Measurements from ENCODE around the gene MED12. TPM values are rescaled to one million over a fixed set of nuclear protein-coding genes. Genes with fewer than 3 reads are reported as not detected.

MED12 gene
- 21.6 and 23.3 TPM in 2 replicates for total RNA-seq

GRCh38 chrX:71118032-71118984 is at the start of gene MED12:
Gene MED12 (plus strand): TSS chrX:71118596. CDS start chrX:71118755, 159 bp downstream.

GRCh38 chrX:71095555-71095980 is 22.8 kb upstream of the MED12 start, which contains the start of gene FOXO4:
Gene FOXO4 (plus strand): TSS chrX:71095851. CDS start chrX:71096529, 678 bp downstream.

DNA sequence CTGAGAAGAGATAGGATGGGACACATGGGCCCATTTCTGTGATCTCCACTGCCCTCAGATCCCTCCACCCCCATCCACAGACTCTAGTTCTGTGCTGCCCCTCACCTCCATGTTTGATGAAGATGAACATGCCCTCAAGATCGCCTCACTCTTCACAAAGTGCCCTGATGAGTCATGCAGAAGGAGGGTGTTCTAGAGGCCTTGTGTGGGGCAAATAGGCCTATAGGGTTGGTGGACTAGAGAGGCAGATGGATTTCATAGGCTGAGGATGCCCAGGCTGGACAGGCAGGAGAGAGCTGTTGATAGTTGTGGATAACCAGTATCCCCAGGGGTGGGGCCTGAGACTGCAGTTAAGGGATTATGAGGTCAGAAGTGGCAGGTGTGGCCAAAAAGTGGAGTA is 12.0 kb upstream of the MED12 start, which contains the start of gene CXorf65:
CXorf65 (minus strand) TSS at position 314 of the 400 bp plus-strand sequence; CDS start at position 130, 184 bp downstream.

GRCh38 chrX:71111141-71111843 is 7.1 kb upstream of the MED12 start, which contains the start of gene IL2RG:
Gene IL2RG (minus strand): TSS chrX:71111577. CDS start chrX:71111539, 38 bp downstream.

GRCh38 chrX:71144651-71145050 is 26.3 kb downstream of the MED12 start, which contains the start of gene NLGN3:
Gene NLGN3 (plus strand): TSS chrX:71144841. CDS start chrX:71147750, 2,909 bp downstream.

Small RNA genes lying within 50 kb of the gene (small RNA-seq; reads per million reads assigned to genes)
- not detected for gene CXorf65

Other genes starting within 250 kb of the MED12 start
- under 0.01 TPM in 1 of 2 replicates, not detected in the other for gene TEX11, start 209.9 kb upstream of the MED12 start, total RNA-seq
- gene SLC7A3, start 187.5 kb upstream of the MED12 start, total RNA-seq: not detected in 2 replicates
- 63.9 and 68.9 TPM in 2 replicates for gene SNX12, start 50.3 kb upstream of the MED12 start, total RNA-seq
- gene FOXO4, start 22.7 kb upstream of the MED12 start, total RNA-seq: 3.4 and 4.8 TPM in 2 replicates
- gene CXorf65, start 11.9 kb upstream of the MED12 start, total RNA-seq: not detected in 2 replicates
- 0.13 and 0.32 TPM in 2 replicates for gene IL2RG, start 7.0 kb upstream of the MED12 start, total RNA-seq
- gene NLGN3, start 26.2 kb downstream of the MED12 start, total RNA-seq: 0.22 and 0.26 TPM in 2 replicates
- gene GJB1, start 104.6 kb downstream of the MED12 start, total RNA-seq: not detected in 2 replicates
- gene ZMYM3, start 135.5 kb downstream of the MED12 start, total RNA-seq: 14.1 and 17.6 TPM in 2 replicates
- 285 and 322 TPM in 2 replicates for gene NONO, start 165.0 kb downstream of the MED12 start, total RNA-seq
- 1.1 and 1.2 TPM in 2 replicates for gene ITGB1BP2, start 183.2 kb downstream of the MED12 start, total RNA-seq
- gene TAF1, start 247.8 kb downstream of the MED12 start, total RNA-seq: 32.8 and 34.2 TPM in 2 replicates